ENCODE data around the gene ARHGEF5. TPM values are rescaled to one million over a fixed set of nuclear protein-coding genes. Genes with fewer than 3 reads are reported as not detected.

The ARHGEF5 gene
- total and polyA plus RNA-seq, 3 donors from 2014 or later, result 4.3 to 5.2 (median 5.0) TPM

- H3K9me3 ChIP-seq, result no peaks in the 10 kb centered on the region
- no peak overlapping the region for H3K4me3 ChIP-seq
- no peaks in the 10 kb centered on the region for H3K4me1 ChIP-seq
- no peak overlapping the region for H3K27ac ChIP-seq
- no peak for DNase-seq
- intact Hi-C loops (cut with DNase I; ENCODE audit: low total_unique reads), result no loop called here
- H3K27me3 ChIP-seq, result no peaks in the 10 kb centered on the region
- no peak for TF ChIP-seq POLR2A (IDR thresholded peaks at IDR 0.05)
- H3K36me3 ChIP-seq (ENCODE audit: low read depth, missing control alignments), result no peaks in the 10 kb centered on the region
- 83 to 84% methylated on average over 9 of the region's 9 CpGs for WGBS, 2 donors
Measured at GRCh38 chr7:144398291-144398690, 43.1 kb downstream of the ARHGEF5 start.

DNA sequence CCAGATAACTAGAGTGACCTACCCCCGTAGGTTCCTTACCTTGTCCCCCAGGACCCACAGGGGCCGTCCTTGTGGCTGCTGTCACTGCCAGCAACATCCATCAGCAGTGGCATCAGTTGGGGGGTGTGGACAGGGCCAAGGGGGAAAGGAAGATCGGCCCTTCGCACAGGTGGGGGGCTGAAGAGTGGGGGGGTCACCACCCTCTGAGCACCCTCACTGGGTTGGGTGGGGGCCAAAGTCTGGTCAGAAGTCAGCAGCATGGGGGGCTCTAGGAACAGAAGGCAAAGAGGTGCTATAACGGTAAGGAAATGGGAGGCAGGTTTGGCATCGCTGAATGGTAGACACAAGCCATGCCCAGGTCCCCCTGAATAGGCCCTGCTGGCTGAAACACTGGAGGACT, 43.7 kb downstream of the ARHGEF5 start:
- Histone ChIP-seq H3K36me3 (ENCODE audit: low read depth, missing control alignments) (no peaks in the 10 kb centered on the region), H3K4me1 (no peaks in the 10 kb centered on the region), H3K9me3 (no peaks in the 10 kb centered on the region), H3K27me3 (no peaks in the 10 kb centered on the region), H3K27ac (no peak overlapping the region), H3K4me3 (no peak overlapping the region)
- intact Hi-C loops (cut with DNase I; ENCODE audit: low total_unique reads), result no loop called here
- TF ChIP-seq CTCF (IDR thresholded peaks at IDR 0.05) (no peak), POLR2A (IDR thresholded peaks at IDR 0.05) (no peak)
- WGBS, 2 donors, result 75 to 85% methylated on average over 5 to 6 of the region's 6 CpGs
- DNase-seq, result no peak

DNA sequence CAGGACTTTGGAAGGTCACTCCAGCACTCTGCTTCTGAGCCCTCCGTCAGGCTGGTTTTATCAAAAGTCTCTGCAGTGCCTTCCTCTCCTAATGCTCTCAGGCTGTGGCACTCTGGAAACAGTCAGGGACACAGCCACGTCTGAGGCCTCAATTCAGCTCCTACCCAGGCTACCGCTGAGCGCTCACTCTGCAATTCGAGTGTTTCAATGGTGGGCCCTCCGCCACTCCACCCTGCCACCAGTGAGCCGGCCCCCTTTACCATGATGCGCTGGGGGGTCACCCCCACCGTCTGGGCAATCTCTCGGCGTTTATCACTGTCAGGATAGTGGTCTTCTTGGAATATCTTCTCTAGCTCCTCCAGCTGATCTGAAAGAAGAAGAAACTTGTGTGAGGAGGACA, 44.7 kb downstream of the ARHGEF5 start:
- H3K27me3 ChIP-seq, result no peaks in the 10 kb centered on the region

GRCh38 chr7:144401490-144401889, 46.3 kb downstream of the ARHGEF5 start:
- no peak overlapping the region for H3K4me3 ChIP-seq
- no peak for TF ChIP-seq POLR2A (IDR thresholded peaks at IDR 0.05)
- TF ChIP-seq CTCF (IDR thresholded peaks at IDR 0.05), result no peak
- H3K27me3 ChIP-seq, result no peaks in the 10 kb centered on the region
- DNase-seq, result no peak
- H3K4me1 ChIP-seq, result no peaks in the 10 kb centered on the region
- intact Hi-C loops (cut with DNase I; ENCODE audit: low total_unique reads), result no loop called here
- H3K36me3 ChIP-seq (ENCODE audit: low read depth, missing control alignments), result no peaks in the 10 kb centered on the region
- 54 to 57% methylated on average over 5 of the region's 5 CpGs for WGBS, 2 donors
- no peak overlapping the region for H3K27ac ChIP-seq
- H3K9me3 ChIP-seq, result no peaks in the 10 kb centered on the region

More for the DNA sequence above, 44.7 kb downstream of the ARHGEF5 start:
- intact Hi-C loops (cut with DNase I; ENCODE audit: low total_unique reads), result no loop called here
- DNase-seq, result no peak
- Histone ChIP-seq H3K36me3 (ENCODE audit: low read depth, missing control alignments) (no peaks in the 10 kb centered on the region), H3K4me1 (no peaks in the 10 kb centered on the region), H3K9me3 (no peaks in the 10 kb centered on the region), H3K4me3 (no peak overlapping the region), H3K27ac (no peak overlapping the region)
- no peak for TF ChIP-seq CTCF (IDR thresholded peaks at IDR 0.05)
- TF ChIP-seq POLR2A (IDR thresholded peaks at IDR 0.05), result no peak
- WGBS, 2 donors, result 79 to 92% methylated on average over 11 of the region's 11 CpGs

GRCh38 chr7:144403102-144403501, 47.9 kb downstream of the ARHGEF5 start:
- Histone ChIP-seq H3K27me3 (no peaks in the 10 kb centered on the region), H3K4me3 (peak overlapping the region in 1 of 2 donors; percentile 26), H3K36me3 (ENCODE audit: low read depth, missing control alignments) (no peaks in the 10 kb centered on the region), H3K9me3 (no peaks in the 10 kb centered on the region), H3K27ac (no peak overlapping the region), H3K4me1 (no peaks in the 10 kb centered on the region)
- WGBS, 2 donors, result 59 to 82% methylated on average over 5 to 11 of the region's 11 CpGs
- DNase-seq, result no peak
- no peak for TF ChIP-seq CTCF (IDR thresholded peaks at IDR 0.05)
- no peak for TF ChIP-seq POLR2A (IDR thresholded peaks at IDR 0.05)
- intact Hi-C loops (cut with DNase I; ENCODE audit: low total_unique reads), result no loop called here

Data from testis (tissue), 3 donors.